GM21360 (cell line): ENCODE results near the gene CYP4A22.
"Not testable (repeated sequence)": the region's sequence is repeated elsewhere in the genome, so short reads cannot be mapped to it uniquely, and the experiment has no call there.

Experiments used
- ATAC-seq: cut with Tn5 transposase; IDR thresholded peaks from one replicate; pipeline ENCODE4 v1.9.1; 2021; ENCODE audit warnings: mild to moderate bottlenecking, moderate library complexity; ENCODE audit not compliant: unreplicated experiment

CYP4A22 gene

DNA sequence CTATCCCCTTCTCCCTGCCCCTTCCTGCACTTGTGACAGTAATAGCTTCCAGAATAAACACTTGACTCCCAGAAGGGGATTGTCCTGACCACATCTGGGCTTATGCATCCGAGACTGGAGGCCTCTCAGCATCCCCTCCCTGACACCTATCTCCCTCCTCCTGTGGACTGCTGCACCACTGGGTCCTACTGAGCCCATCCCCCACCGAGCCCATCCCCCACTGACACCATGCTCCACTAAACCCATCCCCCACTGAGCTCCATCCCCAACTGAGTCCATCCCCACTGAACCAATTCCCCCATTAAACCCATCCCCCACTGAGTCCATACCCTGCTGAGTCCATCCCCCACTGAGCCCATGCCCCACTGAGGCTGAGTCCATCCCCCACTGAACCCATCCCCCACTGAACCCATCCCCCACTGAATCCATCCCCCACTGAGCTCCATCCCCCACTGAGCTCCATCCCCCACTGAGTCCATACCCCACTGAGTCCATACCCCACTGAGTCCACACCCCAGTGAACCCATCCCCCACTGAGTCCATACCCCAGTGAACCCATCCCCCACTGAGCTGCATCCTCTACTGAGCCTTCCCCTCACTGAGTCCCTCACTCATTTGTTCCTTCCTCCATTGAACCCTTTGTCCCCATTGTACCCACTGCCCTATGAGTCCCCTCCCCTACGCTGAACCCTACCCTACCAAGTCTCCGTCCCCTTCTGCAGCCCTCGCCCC lies 47.0 kb downstream of the CYP4A22 start:
- no peak for ATAC-seq

GRCh38 chr1:47184822-47185677 lies 47.8 kb downstream of the CYP4A22 start:
- ATAC-seq: no peak

DNA sequence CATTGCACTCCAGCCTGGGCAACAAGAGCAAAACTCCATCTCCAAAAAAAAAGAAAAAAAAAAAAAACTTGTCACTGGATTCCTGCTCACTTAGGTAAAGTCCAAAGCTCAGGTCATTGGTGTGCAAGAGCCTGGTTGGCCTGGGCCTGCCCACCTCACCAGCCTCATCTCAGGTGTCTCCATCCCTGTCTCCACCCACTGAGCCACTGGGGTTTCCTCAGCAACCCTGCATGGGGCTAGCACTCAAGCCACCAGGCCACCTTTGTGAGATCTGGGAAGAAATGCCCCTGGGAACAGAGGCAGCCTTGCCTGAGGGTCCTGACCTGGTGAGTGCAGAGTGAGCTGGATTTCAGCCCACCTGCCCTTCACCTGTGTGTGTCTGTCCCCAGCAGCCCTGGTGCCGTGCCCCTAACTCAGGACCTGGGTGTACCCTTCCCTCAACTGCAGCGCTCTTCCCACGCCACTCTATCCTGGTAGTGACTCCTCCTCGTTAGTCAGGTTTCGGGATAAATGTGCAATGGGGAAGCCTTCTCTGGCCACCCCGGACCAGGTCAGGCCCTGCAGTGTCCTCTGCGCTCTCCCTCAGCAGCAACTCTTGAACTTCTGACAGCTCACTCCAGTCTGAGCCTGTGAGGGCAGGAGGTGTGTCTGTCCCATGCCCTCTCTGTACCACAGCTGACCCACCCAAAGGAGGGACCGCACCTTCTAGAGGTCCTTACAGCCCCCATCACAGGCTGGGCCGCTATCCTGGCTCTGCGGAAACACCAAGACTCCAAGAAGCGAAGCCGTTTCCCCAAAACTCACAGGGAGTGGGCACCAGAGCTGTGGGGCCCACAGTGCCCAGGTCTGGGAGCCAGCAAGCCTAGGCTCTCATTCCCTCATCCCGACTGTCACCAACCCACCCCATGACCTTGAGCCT lies 49.3 kb downstream of the CYP4A22 start:
- no peak for ATAC-seq

DNA sequence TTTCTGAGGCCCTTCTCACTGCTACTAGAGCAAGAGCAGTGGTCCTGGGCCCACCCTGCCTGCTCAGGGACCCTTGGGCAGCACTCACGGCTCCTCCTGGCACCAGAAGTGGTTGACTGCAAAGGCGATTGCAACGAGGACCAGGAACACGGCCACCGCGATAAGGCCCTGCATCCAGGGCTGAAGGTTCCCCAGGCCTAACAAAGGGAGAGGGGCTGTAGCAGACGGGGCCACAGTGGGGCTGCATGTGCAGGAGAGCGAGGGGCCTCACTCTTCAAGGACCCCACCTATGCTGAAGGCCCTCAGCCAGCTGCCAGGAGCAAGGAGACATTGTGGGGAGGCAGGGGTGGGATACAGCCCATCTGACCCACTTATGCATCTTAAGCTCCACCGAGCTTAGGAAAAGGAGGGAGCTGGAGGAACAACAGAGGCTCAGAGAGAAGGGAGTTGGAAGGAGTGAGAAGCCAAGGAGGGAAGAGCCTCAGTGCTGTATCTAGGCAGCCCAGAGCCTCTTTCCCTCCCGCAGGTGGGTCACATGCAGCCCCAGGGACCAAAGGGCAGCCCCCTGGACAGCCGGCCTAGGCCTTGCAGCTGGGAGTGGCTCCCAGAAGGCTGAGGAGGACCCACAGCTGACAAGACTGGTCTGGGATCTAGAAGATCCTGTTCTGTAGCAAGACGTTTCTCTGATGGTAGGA lies 50.1 kb downstream of the CYP4A22 start:
- no peak for ATAC-seq

GRCh38 chr1:47187926-47188250 lies 50.6 kb downstream of the CYP4A22 start:
- ATAC-seq: no peak

DNA sequence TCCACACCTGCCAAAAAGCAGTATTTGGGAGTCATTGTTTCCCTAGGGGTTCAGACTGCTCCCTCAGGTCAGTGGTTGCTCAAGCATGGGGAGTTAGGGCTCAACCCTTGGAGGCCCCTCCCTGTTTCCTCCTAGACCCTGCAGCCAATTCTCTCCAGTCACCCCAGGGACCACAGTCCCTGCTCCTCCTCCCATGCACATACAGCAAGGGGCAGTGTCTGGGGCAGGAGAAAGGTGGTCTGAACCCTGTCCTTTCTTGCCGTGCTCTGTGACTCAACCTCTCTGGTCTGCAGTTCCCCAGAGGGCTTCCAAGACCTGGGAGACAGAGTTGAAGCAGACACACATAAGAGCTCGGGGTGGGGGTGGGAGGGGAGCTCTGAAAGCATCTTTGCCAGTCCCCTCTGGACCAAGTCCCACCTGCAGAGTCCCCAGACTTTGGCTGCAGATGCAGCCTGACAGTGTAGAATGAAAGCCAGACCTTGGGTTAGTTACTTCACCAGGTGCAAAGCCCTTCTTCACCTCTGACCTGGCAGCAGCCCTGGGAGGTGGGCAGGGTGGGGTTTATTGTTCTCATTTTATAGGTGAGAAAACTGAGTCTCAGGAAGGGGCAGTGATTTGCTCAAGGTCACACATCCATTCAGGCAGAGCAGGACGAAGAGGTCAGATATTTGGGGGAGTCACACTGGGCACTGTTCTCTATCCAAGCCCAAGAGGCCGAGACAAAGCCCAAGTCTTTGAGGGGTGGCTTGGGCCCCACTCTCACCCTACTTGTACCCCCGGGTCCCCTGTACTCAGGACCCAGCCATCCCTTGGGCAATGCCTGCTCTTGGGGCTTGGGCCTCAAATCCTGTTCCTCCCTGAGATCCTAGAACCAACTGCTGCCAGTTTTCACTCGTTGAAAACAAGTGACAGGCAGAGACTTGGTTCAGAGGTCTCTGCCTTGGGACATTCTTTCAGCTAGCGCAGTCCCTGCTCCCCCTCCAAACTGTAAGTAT lies 51.8 kb downstream of the CYP4A22 start:
- no peak for ATAC-seq

GRCh38 chr1:47189844-47190508 lies 52.7 kb downstream of the CYP4A22 start, which contains the start of gene PDZK1IP1:
TSS of gene PDZK1IP1 (minus strand) at chr1:47190036. CDS start at chr1:47189932, 104 bp downstream.
- no peak for ATAC-seq

GRCh38 chr1:47190509-47190855 lies 53.2 kb downstream of the CYP4A22 start:
- ATAC-seq: no peak

DNA sequence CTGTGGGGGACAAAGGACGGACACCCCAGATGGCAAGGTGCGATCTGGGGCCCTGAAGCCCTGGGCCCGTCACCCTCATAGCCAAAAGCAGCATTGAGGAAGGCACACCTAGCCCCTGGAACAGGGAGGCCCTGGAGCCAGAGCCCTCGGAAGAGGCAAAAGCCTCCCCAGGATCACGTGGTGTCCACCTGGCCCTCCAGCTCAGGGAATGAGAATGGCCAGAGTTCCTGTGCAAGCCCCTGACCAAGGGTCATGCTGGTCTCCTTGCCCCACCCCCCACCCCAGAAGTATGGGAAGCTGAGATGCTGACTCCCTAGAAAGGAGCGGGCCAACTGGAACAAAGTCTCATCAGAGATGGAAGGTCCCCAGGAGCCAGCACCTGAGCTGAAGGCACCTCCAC lies 53.6 kb downstream of the CYP4A22 start:
- ATAC-seq: no peak

- ATAC-seq: no peak
These were observed 54.8 kb downstream of the CYP4A22 start for GRCh38 chr1:47191940-47192457.

DNA sequence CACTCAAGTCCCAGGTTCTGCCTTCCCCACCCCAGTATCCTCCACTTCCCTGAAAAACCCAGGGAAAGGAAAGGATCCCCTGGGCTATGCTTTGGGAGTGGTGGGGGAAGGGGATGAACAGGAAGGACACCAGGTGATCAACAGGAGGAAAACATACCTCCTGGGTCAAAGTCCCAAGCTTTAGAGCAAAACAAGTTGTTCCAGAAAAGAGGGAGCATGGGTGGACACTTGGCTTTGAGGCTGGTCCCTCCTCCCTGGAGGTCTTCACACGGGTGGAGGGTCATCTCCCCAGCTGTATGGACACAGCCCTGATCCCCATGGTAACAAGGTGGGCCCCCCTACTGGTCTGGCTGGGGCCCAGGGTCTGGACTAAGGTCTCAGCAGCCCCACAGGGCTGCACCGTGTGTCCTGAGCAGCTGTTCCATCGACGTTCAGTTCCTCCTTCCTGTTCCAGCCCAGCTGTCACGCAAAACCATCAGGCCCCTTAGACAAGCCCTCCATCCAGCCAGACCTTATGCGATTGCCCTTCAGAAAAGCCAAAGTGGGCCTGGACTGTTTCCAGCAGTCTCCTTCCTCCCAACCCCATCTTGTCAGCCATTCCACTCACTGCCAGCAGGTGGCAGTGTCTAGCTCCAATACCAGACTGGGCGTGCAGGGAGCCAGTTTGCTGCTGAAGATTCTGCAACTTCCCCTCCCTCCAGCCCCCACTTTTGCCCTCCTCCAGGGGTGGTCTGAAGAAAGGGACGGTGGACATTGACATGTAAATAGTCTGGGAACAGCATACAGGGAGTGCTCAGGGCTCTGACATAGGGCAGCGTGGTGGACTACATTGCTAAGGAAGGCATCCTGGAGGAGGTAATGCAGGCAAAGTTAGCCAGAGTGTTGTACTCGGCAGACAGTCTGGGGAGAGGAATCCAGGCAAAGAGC lies 55.5 kb downstream of the CYP4A22 start:
- peak; percentile 75 for ATAC-seq

- ATAC-seq: not testable (repeated sequence)
These were observed 56.3 kb downstream of the CYP4A22 start for GRCh38 chr1:47193496-47193895.

- ATAC-seq: no peak
These were observed 57.1 kb downstream of the CYP4A22 start for GRCh38 chr1:47194311-47194710.

GRCh38 chr1:47195981-47196380 lies 58.7 kb downstream of the CYP4A22 start:
- not testable (repeated sequence) for ATAC-seq

DNA sequence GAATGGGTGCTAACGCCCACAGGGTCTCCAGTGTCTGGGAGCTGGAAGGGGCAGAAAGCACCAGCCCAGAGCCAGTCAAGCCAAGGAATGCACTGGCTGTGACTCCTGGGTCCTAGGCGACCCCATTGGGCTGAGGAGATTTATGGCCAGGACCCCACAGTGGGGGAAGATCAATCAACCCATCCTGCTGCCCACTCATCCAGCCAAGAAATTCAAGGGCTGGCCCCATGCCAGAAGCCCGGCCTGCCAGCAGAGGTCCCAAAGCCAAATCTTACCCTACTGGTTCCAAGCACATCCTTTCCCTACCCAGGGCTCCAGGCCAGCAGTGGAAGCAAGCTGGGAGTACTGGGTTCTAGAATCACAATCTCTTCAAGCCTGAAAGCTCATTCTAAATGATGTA lies 59.4 kb downstream of the CYP4A22 start:
- ATAC-seq: no peak

DNA sequence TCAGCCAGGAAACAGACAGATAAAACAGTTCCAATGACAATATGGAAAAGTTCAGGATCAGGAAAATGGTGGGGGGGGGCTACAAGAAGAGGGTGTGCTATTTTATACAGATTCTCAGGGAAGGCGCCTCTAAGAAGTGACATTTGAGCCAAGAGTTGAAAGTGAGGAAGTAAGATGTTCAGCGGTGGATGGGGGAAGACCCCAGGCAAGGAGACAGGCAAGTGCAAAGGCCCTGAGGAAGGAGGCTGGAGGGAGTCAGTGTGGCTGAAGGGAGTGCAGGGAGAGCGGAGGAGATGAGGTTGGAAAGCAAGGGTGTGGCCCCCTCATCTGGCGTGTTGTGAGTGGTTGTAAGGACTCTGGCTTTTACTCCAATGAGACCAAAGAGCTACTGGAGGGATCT lies 61.0 kb downstream of the CYP4A22 start:
- ATAC-seq: no peak
